AG09319 (cell line): ENCODE measurements around the gene CHD3.

ENCODE experiments used
- DNase-seq: peaks from one replicate; pipeline ENCODE4 v3.0.0-alpha.2; 2010; ENCODE audit warnings: low read depth; ENCODE audit errors: extremely low read depth
- CTCF ChIP-seq: IDR thresholded peaks from 2 replicates; pipeline ENCODE4 v1.5.1; 2011; ENCODE audit warnings: low read depth, mild to moderate bottlenecking, inconsistent platforms, low read length, moderate library complexity

CHD3 gene

GRCh38 chr17:7851438-7852261, 36.9 kb upstream of the CHD3 start:
- TF ChIP-seq CTCF, result peak; percentile 91
- DNase-seq, result no peak

- TF ChIP-seq CTCF, result no peak
- DNase-seq, result no peak
Measured at GRCh38 chr17:7852262-7852670, 36.3 kb upstream of the CHD3 start.

GRCh38 chr17:7852919-7853690, 35.5 kb upstream of the CHD3 start:
- no peak for TF ChIP-seq CTCF
- DNase-seq, result no peak

GRCh38 chr17:7853691-7854038, 34.9 kb upstream of the CHD3 start:
- no peak for TF ChIP-seq CTCF
- no peak for DNase-seq

- no peak for TF ChIP-seq CTCF
- no peak for DNase-seq
Measured at GRCh38 chr17:7854078-7854777, 34.4 kb upstream of the CHD3 start.

GRCh38 chr17:7854851-7855659, 33.5 kb upstream of the CHD3 start, which contains the start of gene TMEM88:
Gene TMEM88 (plus strand): TSS chr17:7855066. CDS start chr17:7855075, 9 bp downstream.
- no peak for TF ChIP-seq CTCF
- DNase-seq, result no peak
